CD4-positive, alpha-beta T cell treated with Interleukin-17A for 4 hours (primary cell): ENCODE results near the gene STXBP6.
"Not testable (repeated sequence)": the region's sequence is repeated elsewhere in the genome, so short reads cannot be mapped to it uniquely, and the experiment has no call there.

Source experiments
- DNase-seq: peaks from one replicate; pipeline ENCODE4 v3.0.0-alpha.2; 2020; ENCODE audit warnings: mixed read lengths

Gene STXBP6

DNA sequence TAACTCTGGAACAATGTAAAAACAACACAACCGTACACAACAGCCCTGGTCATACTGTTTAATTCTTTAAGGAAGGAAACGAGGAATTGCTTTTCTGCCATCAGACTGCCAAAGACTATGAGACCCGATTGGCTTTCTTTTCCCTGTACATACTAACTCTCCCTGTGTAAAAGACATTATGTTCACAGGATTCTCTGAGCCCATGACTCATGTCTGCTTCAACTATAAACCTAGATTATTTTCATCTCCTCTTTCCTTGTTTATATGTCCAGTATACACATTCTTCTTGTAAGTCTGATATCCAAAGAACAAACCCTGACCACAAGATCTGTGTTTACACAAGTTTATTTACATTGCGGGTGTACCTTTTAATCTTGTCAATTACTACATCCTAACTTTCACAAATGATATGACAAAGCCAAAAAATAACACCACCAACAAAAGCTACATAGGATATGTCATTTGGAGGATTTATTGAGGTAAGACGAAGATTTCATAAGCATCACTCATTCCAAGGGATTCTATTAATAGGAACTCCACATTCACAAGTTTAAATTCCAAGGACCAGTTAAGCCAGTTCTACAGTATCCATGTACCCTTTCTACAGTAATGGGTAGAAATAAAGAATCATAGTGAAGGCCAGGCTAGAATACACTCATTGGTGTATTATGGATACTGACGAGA, 67.3 kb downstream of the STXBP6 start:
- no peak for DNase-seq

- DNase-seq, result no peak
These were observed 70.2 kb downstream of the STXBP6 start for GRCh38 chr14:24979725-24980239.

DNA sequence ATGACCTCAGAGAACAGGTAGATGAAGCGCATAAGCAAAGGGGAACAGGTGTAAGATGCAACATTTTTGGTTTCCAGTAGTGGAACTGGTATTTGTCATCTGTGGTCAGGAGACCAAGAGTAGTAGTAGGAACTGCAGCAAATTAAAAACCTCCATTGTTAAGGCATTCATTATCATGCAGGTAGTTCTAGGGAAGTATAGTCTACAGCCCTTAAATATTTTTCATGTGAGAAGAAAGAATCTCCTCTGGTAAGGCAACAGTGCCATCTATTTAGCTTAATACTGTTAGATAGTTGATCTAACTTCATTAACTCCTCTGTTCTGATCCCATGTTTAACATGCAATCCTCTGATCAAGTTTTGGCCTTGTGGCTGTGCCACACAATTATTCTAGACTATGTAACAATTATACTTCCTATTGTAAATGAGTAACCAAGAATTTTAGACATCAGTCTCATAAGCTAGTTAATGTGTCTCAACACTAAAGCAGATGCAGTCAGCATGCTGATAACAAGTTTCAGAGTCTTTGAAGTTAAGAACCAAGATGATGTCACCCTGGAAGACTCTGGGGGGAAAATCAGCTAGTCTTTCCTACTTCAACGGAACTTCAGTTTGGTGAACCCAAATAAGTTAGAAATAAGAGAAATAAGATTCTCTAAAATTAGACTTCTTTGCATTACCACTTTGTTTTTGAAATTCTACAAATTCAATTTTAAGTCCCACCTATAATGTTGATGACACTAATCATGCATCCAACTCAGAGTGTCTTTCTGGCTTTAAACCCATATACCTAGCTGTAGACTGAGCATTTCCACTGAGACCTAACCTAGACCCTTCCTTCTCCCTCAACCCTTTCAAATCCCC, 70.9 kb downstream of the STXBP6 start:
- no peak for DNase-seq

DNA sequence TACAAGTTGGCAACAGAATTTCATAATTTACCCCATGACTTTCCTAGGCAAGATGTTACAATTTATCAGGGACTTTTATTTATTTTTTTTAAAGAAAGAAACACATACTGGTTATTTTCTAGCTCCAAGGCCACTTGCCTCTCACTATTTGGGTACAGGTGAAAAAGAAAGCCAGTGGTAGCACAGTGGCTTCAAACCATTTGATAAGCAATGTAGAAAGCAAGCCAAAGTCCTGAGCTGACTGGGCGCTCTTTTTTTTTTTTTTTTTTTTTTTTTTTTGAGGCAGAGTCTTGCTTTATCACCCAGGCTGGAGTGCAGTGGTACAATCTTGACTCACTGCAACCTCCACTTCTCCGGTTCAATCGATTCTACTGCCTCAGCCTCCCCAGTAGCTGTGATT, 73.3 kb downstream of the STXBP6 start:
- no peak for DNase-seq

- no peak for DNase-seq
These were observed 74.6 kb downstream of the STXBP6 start for GRCh38 chr14:24975393-24975792.

- no peak for DNase-seq
These were observed 75.2 kb downstream of the STXBP6 start for GRCh38 chr14:24974591-24975374.

DNA sequence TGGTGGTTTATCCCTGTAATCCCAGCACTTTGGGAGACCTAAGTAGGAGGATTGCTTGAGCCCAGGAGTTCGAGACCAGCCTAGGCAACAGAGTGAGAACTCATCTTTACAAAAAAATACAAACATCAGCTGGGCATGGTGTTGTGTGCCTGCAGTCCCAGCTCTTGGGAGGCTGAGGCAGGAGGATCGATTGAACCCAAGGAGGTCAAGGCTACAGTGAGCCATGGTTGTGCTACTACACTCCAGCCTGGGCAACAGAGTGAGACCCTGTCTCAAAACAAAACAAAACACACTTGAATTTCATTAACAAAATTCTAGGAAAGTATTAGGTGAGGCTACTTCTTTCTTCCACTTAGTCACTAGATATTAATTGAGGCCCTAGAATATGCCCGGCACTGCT, 77.1 kb downstream of the STXBP6 start:
- DNase-seq, result no peak

- no peak for DNase-seq
These were observed 78.7 kb downstream of the STXBP6 start for GRCh38 chr14:24971255-24971654.

- no peak for DNase-seq
These were observed 83.4 kb downstream of the STXBP6 start for GRCh38 chr14:24966579-24966964.

DNA sequence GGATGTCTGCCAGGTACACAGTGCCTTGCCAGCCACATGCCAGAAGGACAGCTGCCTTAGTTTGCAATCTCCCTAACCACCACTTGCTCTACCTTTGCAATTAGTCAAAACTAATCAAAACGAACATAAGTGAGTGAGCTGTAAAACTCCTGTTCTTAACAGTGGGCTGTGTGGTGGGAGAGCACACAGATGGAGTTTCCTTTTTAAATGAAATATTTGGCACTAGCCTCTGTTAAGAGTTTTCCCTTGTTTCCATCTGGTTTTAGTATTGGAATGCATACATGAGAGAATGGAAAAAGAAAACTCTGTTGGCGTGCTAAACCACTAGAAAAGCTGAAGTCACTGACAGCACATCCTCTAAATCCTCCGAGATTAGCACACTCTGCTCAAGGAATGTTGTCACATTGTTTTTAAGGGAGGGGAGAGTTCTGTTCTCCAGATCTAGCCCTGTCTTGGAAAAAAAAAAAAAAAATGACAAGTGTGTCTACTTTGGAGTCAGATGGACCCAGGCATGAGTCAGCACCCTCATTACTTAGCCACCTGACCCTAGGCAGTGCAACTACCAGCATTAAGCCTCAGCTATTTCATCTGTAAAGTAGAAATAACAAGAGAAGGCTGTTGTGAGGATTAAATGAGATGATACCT, 83.9 kb downstream of the STXBP6 start:
- DNase-seq, result no peak

- DNase-seq, result no peak
These were observed 84.4 kb downstream of the STXBP6 start for GRCh38 chr14:24965578-24965933.

DNA sequence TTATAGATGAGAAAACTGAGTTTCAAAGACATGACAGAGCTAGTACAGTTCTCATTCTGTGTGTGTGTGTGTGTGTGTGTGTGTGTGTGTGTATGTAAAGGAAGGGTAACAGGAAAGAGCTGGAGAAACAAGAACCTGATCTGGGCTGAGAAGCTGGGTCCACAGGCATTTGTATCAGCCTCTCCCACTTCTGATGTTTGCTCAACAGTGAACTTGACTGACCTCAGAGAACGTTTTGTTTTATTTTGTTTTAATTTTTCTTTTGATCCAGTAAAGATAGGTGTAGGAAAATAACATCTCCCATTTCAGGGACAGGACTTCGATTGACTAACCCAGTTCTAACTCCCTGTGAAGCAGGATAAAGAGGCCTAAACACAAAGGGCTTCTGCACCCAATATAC, 85.4 kb downstream of the STXBP6 start:
- no peak for DNase-seq

DNA sequence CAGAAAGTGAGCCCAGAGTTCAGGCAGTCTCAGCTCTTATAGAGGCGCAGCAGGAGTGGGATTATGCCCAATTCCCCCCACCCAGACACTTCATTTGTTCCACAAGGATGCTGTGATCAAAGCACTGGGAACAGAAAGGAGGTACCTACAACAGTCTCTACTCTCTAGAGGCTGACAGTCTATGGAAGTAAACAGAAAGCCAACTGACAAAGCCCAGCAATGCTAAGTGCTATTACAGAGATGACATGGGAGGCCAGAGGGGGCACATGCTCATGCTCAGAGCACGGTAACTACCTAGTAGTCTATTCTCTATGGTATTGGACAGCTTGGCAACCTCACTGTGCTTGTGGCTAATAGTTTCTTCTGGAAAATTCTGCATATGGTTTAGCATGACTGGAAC, 85.9 kb downstream of the STXBP6 start:
- no peak for DNase-seq

- DNase-seq, result not testable (repeated sequence)
These were observed 87.8 kb downstream of the STXBP6 start for GRCh38 chr14:24962118-24962517.

- no peak for DNase-seq
These were observed 89.1 kb downstream of the STXBP6 start for GRCh38 chr14:24960816-24961215.

DNA sequence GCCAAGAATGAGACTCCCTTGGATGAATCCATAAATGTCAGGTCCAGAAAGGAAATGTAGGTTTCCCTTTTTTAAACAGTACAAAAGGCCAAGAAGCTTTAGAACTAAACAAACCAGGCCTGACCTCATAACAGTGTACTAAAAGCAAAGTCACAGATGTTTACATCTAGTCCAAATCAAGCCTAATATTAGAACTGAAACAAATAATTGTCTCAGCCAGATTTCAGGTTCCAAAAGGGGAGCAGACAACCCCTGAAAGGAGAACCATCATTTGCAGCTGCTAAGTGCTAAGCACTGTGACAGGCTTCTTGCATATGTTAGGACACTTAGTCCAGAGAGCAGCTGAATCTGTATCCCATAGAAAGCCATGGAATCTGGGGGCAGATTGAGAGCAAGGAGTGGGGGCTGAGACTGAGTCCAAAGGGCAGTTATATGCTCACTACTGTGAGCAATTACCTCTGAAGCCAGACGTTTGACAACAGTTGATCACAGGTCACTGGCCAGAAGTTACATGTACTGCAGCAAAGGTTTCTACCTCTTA, 90.1 kb downstream of the STXBP6 start:
- DNase-seq, result no peak

- no peak for DNase-seq
These were observed 91.7 kb downstream of the STXBP6 start for GRCh38 chr14:24958271-24958670.

DNA sequence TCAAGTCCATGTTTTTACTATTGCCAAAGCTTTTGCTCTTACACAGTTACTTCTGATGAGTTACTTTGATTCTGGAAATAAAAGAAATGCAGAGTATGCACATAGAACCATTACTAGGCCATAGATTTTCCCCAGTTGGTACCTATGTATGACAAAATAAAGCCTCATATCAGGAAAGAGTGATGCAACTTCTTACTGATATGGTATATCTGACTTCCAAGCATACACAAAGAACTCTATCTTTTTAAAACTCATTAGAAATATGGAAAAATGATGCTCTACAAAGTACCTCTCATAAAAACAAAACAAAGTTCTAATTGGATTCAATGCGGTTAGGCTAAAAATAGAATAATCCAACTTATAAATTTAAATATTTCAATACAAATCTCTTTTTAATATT, 92.1 kb downstream of the STXBP6 start:
- no peak for DNase-seq

DNA sequence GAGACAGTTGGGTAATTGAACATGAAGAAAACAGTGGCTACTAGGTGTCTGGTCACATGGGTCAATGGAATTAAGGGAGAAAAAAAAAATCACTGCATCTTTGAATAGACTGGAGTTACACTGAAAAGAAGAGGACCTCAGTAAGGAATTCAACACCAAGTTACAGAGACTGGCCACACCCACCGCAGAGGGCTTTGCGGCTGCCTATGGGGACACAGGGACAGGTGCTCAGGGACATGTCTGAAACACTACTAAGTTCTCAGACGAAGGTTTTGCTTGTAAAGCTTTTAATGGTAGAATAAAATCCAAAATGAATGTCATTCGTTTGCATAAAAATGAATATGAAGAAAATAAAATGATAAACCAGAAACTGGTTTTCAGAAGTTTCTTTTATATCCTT, 93.8 kb downstream of the STXBP6 start:
- no peak for DNase-seq

- DNase-seq, result no peak
These were observed 95.3 kb downstream of the STXBP6 start for GRCh38 chr14:24954700-24955037.

GRCh38 chr14:24954037-24954699, 95.8 kb downstream of the STXBP6 start:
- no peak for DNase-seq
